GM13977 (cell line): ENCODE data around the gene SULF2.

ENCODE experiments used
- DNase-seq: peaks from one replicate; pipeline ENCODE4 v3.0.0; 2012; ENCODE audit warnings: low spot score
- CTCF ChIP-seq: IDR thresholded peaks from 2 replicates; pipeline ENCODE4 v1.5.1; 2012; ENCODE audit warnings: mild to moderate bottlenecking, control low read depth; ENCODE audit not compliant: insufficient read depth; ENCODE audit errors: extremely low read depth, missing control alignments
- in situ Hi-C: fragments of 300-500 bp; cut with MboI; formaldehyde crosslinking; loops from one replicate; pipeline ENCODE4 v1.12.0; 2022; ENCODE audit warnings: low sequenced_read_pairs, low pct_unique_long_range_greater_than_20kb, mixed read lengths, inconsistent platforms; ENCODE audit not compliant: unreplicated experiment

SULF2 gene

DNA sequence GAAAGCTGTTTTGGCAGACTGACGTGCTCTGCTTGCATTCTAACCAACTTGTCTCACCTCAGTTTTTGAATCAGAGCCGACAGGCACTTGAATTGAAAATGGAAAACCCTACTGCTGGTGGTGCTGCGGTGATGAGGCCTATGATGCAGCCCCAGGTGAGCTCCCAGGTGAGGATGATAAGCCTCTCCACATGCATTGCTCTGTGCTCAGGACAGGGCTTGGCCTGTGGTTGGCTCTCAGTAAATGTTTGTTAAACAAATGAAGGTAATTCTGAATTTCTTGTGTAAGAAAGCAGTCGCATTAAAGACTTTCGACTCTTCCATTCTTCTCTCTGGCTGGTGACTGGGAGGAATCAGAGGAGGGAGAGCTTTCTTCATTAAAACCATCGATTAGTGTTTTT is 136.3 kb downstream of the SULF2 start:
- in situ Hi-C loops: no loop called here
- TF ChIP-seq CTCF: no peak
- DNase-seq: no peak

DNA sequence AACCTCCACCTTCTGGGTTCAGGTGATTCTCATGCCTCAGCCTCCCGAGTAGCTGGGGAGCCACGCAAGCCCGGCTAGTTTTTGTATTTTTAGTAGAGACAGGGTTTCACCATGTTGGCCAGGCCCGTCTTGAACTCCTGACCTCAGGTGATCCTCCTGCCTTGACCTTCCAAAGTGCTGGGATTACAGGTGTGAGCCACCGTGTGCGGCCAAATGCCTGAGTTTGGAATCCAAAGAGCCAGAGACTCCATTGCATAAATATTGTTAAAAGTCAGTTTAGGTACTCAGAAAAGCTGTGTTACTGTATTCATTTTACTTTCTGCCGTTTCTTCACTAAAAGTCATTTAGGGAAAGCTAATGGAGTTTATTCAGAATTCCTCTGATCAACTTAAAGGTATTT is 137.3 kb downstream of the SULF2 start:
- in situ Hi-C loops: no loop called here
- no peak for TF ChIP-seq CTCF
- no peak for DNase-seq

- no peak for DNase-seq
- in situ Hi-C loops: no loop called here
- no peak for TF ChIP-seq CTCF
Observed at GRCh38 chr20:47645632-47646031, 139.6 kb downstream of the SULF2 start.

- in situ Hi-C loops: no loop called here
- TF ChIP-seq CTCF: no peak
- DNase-seq: no peak
Observed at GRCh38 chr20:47642624-47643023, 142.7 kb downstream of the SULF2 start.

GRCh38 chr20:47642118-47642517 is 143.2 kb downstream of the SULF2 start:
- in situ Hi-C loops: no loop called here
- no peak for DNase-seq
- no peak for TF ChIP-seq CTCF

- TF ChIP-seq CTCF: no peak
- in situ Hi-C loops: no loop called here
- DNase-seq: no peak
Observed at GRCh38 chr20:47638851-47639250, 146.4 kb downstream of the SULF2 start.

DNA sequence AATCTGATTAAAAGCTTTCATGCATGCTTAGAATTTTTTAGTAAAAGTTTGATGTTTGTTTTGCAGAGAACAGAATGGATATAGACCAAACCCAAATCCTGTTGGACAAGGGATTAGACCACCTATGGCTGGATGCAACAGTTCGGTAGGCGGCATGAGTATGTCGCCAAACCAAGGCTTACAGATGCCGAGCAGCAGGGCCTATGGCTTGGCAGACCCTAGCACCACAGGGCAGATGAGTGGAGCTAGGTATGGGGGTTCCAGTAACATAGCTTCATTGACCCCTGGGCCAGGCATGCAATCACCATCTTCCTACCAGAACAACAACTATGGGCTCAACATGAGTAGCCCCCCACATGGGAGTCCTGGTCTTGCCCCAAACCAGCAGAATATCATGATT is 150.0 kb downstream of the SULF2 start:
- in situ Hi-C loops: no loop called here
- DNase-seq: no peak
- TF ChIP-seq CTCF: no peak
